Psoas muscle (tissue), 8 donors: ENCODE measurements around the gene HNF1B. TPM values are rescaled to one million over a fixed set of nuclear protein-coding genes. Genes with fewer than 3 reads are reported as not detected.

Experiments used
- ATAC-seq, 4 donors: fragments of 200-7000 bp; cut with Tn5 transposase; one replicate each; pipeline ENCODE4 v1.9.1; 2020; ENCODE audit warnings: moderate library complexity in 3 of 4, mild to moderate bottlenecking in 2 of 4
- DNase-seq, 2 donors: peaks; one replicate each; pipeline ENCODE4 v3.0.0-alpha.2; 2020
- H3K27ac ChIP-seq: fragments of 200-600 bp; one replicate; pipeline ENCODE4 v1.8.0; 2022
- H3K27me3 ChIP-seq, 3 donors: fragments of 200-600 bp in 1 of 3; one replicate each; pipeline versions ENCODE4 v1.6.1 to v1.8.0; 2013 to 2022; ENCODE audit warnings: low read length in 2 of 3, mild to moderate bottlenecking in 2 of 3, moderate library complexity in 1 of 3; ENCODE audit not compliant: insufficient read depth in 3 of 3
- H3K36me3 ChIP-seq, 2 donors: fragments of 200-600 bp in 1 of 2; one replicate each; pipeline versions ENCODE4 v1.6.1 to v1.8.0; 2013 to 2022; ENCODE audit warnings: low read depth in 1 of 2, mild to moderate bottlenecking in 1 of 2, moderate library complexity in 1 of 2; ENCODE audit not compliant: insufficient read depth in 1 of 2
- H3K4me1 ChIP-seq: fragments of 200-600 bp; one replicate; pipeline ENCODE4 v1.8.0; 2022
- H3K4me3 ChIP-seq: fragments of 200-600 bp; one replicate; pipeline ENCODE4 v1.8.0; 2022; ENCODE audit warnings: mild to moderate bottlenecking
- H3K9me3 ChIP-seq: fragments of 200-600 bp; one replicate; pipeline ENCODE4 v1.8.0; 2022
- CTCF ChIP-seq: fragments of 200-600 bp; IDR thresholded peaks from one replicate; pipeline ENCODE4 v1.8.0; 2022; ENCODE audit warnings: antibody characterized with exemption
- WGBS, 3 donors: extraction: QIAGEN DNeasy Blood & Tissue Kit; methylation state at CpG; one replicate each; pipeline versions ENCODE4 v1.1.6 to v1.1.7; 2013; 5-methylcytosine and 5-hydroxymethylcytosine counted together
- intact Hi-C, 2 donors: fragments of 100-400 bp; cut with DNase I; formaldehyde crosslinking; loops; one replicate each; pipeline versions ENCODE4 v1.11.0 to v1.14.2; 2022
- polyA plus RNA-seq, 3 donors: library from polyadenylated mRNA; stranded (reverse); fragments of 200-250 nt; gene quantifications; one replicate each; pipeline ENCODE4 v1.2.3, GENCODE V29; 2013
- total RNA-seq, 4 donors: library from RNA; stranded (reverse); fragmentation: NEBNext Ultra II Directional in 2 of 4; extraction: Animal tissue kit (Norgen Biotek cat#: 25700) in 2 of 4; gene quantifications; one replicate each; pipeline versions ENCODE4 v1.2.1 to v1.2.4, GENCODE V29; 2021 to 2023
- donor health status: healthy with polysubstance abuse.
- donor health status: DM: no; HTN: no; CAD: no; lungs with moderate emphysema.
- donor health status: Bipolar disorder and iron deficiency.
- donor health status: healthy.
- donor health status: DM: yes; HTN: yes; CAD: no.
- donor health status: DM: no; HTN: no; CAD: no.
- donor health status: DM: no; HTN: no; CAD: no.
- donor health status: DM: yes; HTN: yes; CAD: no.

The HNF1B gene
- total and polyA plus RNA-seq, 7 donors: 0.03 TPM; not detected in 6

GRCh38 chr17:37737971-37738370, 6.9 kb downstream of the HNF1B start:
- H3K27me3 ChIP-seq: peaks cover 0 to 73% (median 17%) of the 10 kb centered on the region in 3 donors
- intact Hi-C loops: no loop called here
- ATAC-seq (no peak), DNase-seq (no peak)
- H3K9me3 ChIP-seq: no peaks in the 10 kb centered on the region
- no peak overlapping the region for H3K4me3 ChIP-seq
- H3K4me1 ChIP-seq: peaks cover 12% of the 10 kb centered on the region
- TF ChIP-seq CTCF: no peak
- no peaks in the 10 kb centered on the region for H3K36me3 ChIP-seq
- no peak overlapping the region for H3K27ac ChIP-seq
- 39 to 49% (median 41%) methylated on average over 2 of the region's 2 CpGs for WGBS, 3 donors

GRCh38 chr17:37737081-37737480, 7.8 kb downstream of the HNF1B start:
- H3K27me3 ChIP-seq: peaks cover 0 to 64% (median 8%) of the 10 kb centered on the region in 3 donors

GRCh38 chr17:37736428-37736827, 8.4 kb downstream of the HNF1B start:
- no peak for ATAC-seq
- no peaks in the 10 kb centered on the region for H3K9me3 ChIP-seq
- WGBS, 3 donors: 78 to 89% (median 81%) methylated on average over 6 of the region's 6 CpGs
- intact Hi-C loops: no loop called here
- H3K4me1 ChIP-seq: no peaks in the 10 kb centered on the region
- H3K4me3 ChIP-seq: no peak overlapping the region
- no peak for DNase-seq
- no peak overlapping the region for H3K27ac ChIP-seq
- H3K27me3 ChIP-seq: peaks cover 0 to 58% (median 6%) of the 10 kb centered on the region in 3 donors
- TF ChIP-seq CTCF: no peak
- no peaks in the 10 kb centered on the region for H3K36me3 ChIP-seq

More at GRCh38 chr17:37737081-37737480, 7.8 kb downstream of the HNF1B start:
- peaks cover 5% of the 10 kb centered on the region for H3K4me1 ChIP-seq
- 81 to 93% (median 90%) methylated on average over 1 of the region's 1 CpG for WGBS, 3 donors
- no peak for TF ChIP-seq CTCF
- H3K9me3 ChIP-seq: no peaks in the 10 kb centered on the region
- no peak for DNase-seq
- no peak overlapping the region for H3K27ac ChIP-seq
- no peaks in the 10 kb centered on the region for H3K36me3 ChIP-seq
- H3K4me3 ChIP-seq: no peak overlapping the region
- no peak for ATAC-seq
- intact Hi-C loops: no loop called here

GRCh38 chr17:37735165-37735564, 9.7 kb downstream of the HNF1B start:
- Histone ChIP-seq H3K27ac (no peak overlapping the region), H3K9me3 (no peaks in the 10 kb centered on the region), H3K4me3 (no peak overlapping the region), H3K4me1 (no peaks in the 10 kb centered on the region), H3K27me3 (peaks cover 0 to 45% (median 5%) of the 10 kb centered on the region in 3 donors), H3K36me3 (no peaks in the 10 kb centered on the region)
- ATAC-seq (no peak), DNase-seq (no peak)
- intact Hi-C loops: no loop called here
- no peak for TF ChIP-seq CTCF
- WGBS, 3 donors: 41 to 63% (median 54%) methylated on average over 4 of the region's 4 CpGs

- Histone ChIP-seq H3K9me3 (no peaks in the 10 kb centered on the region), H3K4me1 (no peaks in the 10 kb centered on the region), H3K27me3 (peaks cover 0 to 17% (median 4%) of the 10 kb centered on the region in 3 donors), H3K4me3 (no peak overlapping the region), H3K27ac (no peak overlapping the region), H3K36me3 (no peaks in the 10 kb centered on the region)
- intact Hi-C loops: no loop called here
- DNase-seq: no peak
- ATAC-seq: no peak
- WGBS, 3 donors: 83 to 88% (median 85%) methylated on average over 4 of the region's 4 CpGs
- no peak for TF ChIP-seq CTCF
These were observed 12.5 kb downstream of the HNF1B start for GRCh38 chr17:37732316-37732715.
